SH-SY5Y (cell line): ENCODE results near the gene ZBTB7C.

Experiments
- GATA2 ChIP-seq: IDR thresholded peaks from 2 replicates; pipeline ENCODE4 v1.6.1; 2011; ENCODE audit warnings: mild to moderate bottlenecking, low read depth, low read length
- GATA3 ChIP-seq: IDR thresholded peaks from 2 replicates; pipeline ENCODE4 v1.6.1; 2011; ENCODE audit warnings: low read depth, mild to moderate bottlenecking, low read length, moderate library complexity

GRCh38 chr18:48009116-48009745, 400.0 kb downstream of the ZBTB7C start:
- no peak for TF ChIP-seq GATA2
- TF ChIP-seq GATA3 = no peak
